Transverse colon (tissue), 4 donors: ENCODE measurements around the gene PRPSAP2. TPM values are rescaled to one million over a fixed set of nuclear protein-coding genes. Genes with fewer than 3 reads are reported as not detected.

Source experiments
- DNase-seq: peaks from one replicate; pipeline ENCODE4 v3.0.0-alpha.2; 2019
- H3K27ac ChIP-seq, 4 donors: fragments of 200-600 bp; sonication (generic); 2 replicates each; pipeline ENCODE4 v1.5.1; 2016 to 2018; ENCODE audit warnings: inconsistent platforms in 4 of 4
- H3K27me3 ChIP-seq: fragments of 200-600 bp; sonication (generic); 2 replicates; pipeline ENCODE4 v1.5.1; 2017; ENCODE audit warnings: inconsistent platforms
- H3K36me3 ChIP-seq, 4 donors: fragments of 200-600 bp; sonication (generic); 2 replicates each; pipeline ENCODE4 v1.5.1; 2017 to 2019; ENCODE audit warnings: inconsistent platforms in 4 of 4
- H3K4me1 ChIP-seq, 4 donors: fragments of 200-600 bp; sonication (generic); 2 replicates each; pipeline ENCODE4 v1.5.1; 2017 to 2020; ENCODE audit warnings: inconsistent platforms in 4 of 4
- H3K4me3 ChIP-seq, 4 donors: fragments of 200-600 bp; sonication (generic); 1 replicate in 1 of 4; 2 replicates in 3 of 4; pipeline versions ENCODE4 v1.5.1 to v1.6.1; 2017 to 2019; ENCODE audit warnings: inconsistent platforms in 4 of 4
- H3K9me3 ChIP-seq, 2 donors: fragments of 200-600 bp; sonication (generic); 2 replicates each; pipeline ENCODE4 v1.5.1; 2017 to 2019; ENCODE audit warnings: inconsistent platforms in 2 of 2
- CTCF ChIP-seq, 5 experiments: fragments of 200-600 bp in 3 of 5; fragments of 450-650 bp in 2 of 5; sonication (generic) in 3 of 5; IDR thresholded peaks; 1 replicate in 2 of 5; 2 replicates in 3 of 5; pipeline ENCODE4 v1.5.1; 2016 to 2017; ENCODE audit warnings: antibody characterized with exemption in 5 of 5, inconsistent platforms in 3 of 5, mild to moderate bottlenecking in 2 of 5, moderate library complexity in 1 of 5
- EP300 ChIP-seq: sonication (generic); formaldehyde crosslinking; IDR thresholded peaks from one replicate; pipeline ENCODE4 v1.6.1; 2017; ENCODE audit warnings: antibody characterized with exemption, low read depth
- POLR2A ChIP-seq: fragments of 450-650 bp; IDR thresholded peaks from one replicate; pipeline ENCODE4 v1.6.1; 2016; ENCODE audit warnings: antibody characterized with exemption, mild to moderate bottlenecking, moderate library complexity
- POLR2AphosphoS5 ChIP-seq, 3 donors: sonication (generic); formaldehyde crosslinking; IDR thresholded peaks; one replicate each; pipeline ENCODE4 v1.6.1; 2016; ENCODE audit warnings: antibody characterized with exemption in 3 of 3
- WGBS, 2 donors: methylation state at CpG; one replicate each; pipeline ENCODE4 v1.1.5; 2018; ENCODE audit warnings: low coverage in 1 of 2; 5-methylcytosine and 5-hydroxymethylcytosine counted together
- in situ Hi-C, 4 donors: fragments of 200-750 bp; cut with MboI; loops; one replicate each; pipeline versions ENCODE4 v1.15.0 to v1.15.1; 2017; ENCODE audit warnings: low sequenced_read_pairs in 3 of 4, low pct_ligation_motif_present in 1 of 4, low pct_unique_long_range_greater_than_20kb in 1 of 4
- intact Hi-C: fragments of 100-400 bp; cut with DNase I; formaldehyde crosslinking; loops from one replicate; pipeline ENCODE4 v1.15.1; 2023; ENCODE audit warnings: low total_unique reads
- total RNA-seq, 4 donors: library from RNA; depleted of rRNA; stranded (reverse); fragments of >200 nt; gene quantifications; one replicate each; pipeline ENCODE4 v1.1.0, GENCODE V29; 2016

PRPSAP2 gene
- total RNA-seq, 4 donors from 2014 or later = 22.4 to 77.0 (median 27.2) TPM

- no peak for DNase-seq
- Histone ChIP-seq H3K4me1 (peaks cover 17 to 42% (median 34%) of the 10 kb centered on the region in 4 donors), H3K27ac (peak overlapping the region in 3 of 4 donors; percentile 80 to 89 (median 83)), H3K9me3 (no peaks in the 10 kb centered on the region), H3K27me3 (no peaks in the 10 kb centered on the region), H3K36me3 (no peaks in the 10 kb centered on the region), H3K4me3 (no peak overlapping the region)
- intact Hi-C loops (no loop called here), in situ Hi-C loops (no loop called here)
- TF ChIP-seq POLR2AphosphoS5 (IDR thresholded peaks at IDR 0.05) (no peak), EP300 (no peak), POLR2A (no peak), CTCF (IDR thresholded peaks at IDR 0.05) (no peak)
- 84% methylated on average over 4 of the region's 4 CpGs; no CpG with 5 or more reads in 1 of the 2 donors for WGBS, 2 donors
Measured at GRCh38 chr17:18968345-18968744, 110.4 kb downstream of the PRPSAP2 start.

GRCh38 chr17:18968945-18969887 lies 111.3 kb downstream of the PRPSAP2 start:
- peak; percentile 91 for DNase-seq
- Histone ChIP-seq H3K27ac (peak overlapping the region; percentile 76 to 89 (median 82)), H3K4me3 (no peak overlapping the region), H3K9me3 (no peaks in the 10 kb centered on the region), H3K36me3 (no peaks in the 10 kb centered on the region), H3K4me1 (peaks cover 17 to 42% (median 34%) of the 10 kb centered on the region in 4 donors), H3K27me3 (no peaks in the 10 kb centered on the region)
- intact Hi-C loops (no loop called here), in situ Hi-C loops (no loop called here)
- TF ChIP-seq EP300 = no peak
- peak; percentile 63 for TF ChIP-seq POLR2A
- peak in 1 of 5 experiments; percentile 12 for TF ChIP-seq CTCF (IDR thresholded peaks at IDR 0.05)
- TF ChIP-seq POLR2AphosphoS5 (IDR thresholded peaks at IDR 0.05) = peak; percentile 50 to 74 (median 56)
- WGBS, 2 donors = 61% methylated on average over 20 of the region's 23 CpGs; no CpG with 5 or more reads in 1 of the 2 donors

- no peak for DNase-seq
- H3K9me3 ChIP-seq = no peaks in the 10 kb centered on the region
- TF ChIP-seq POLR2A (no peak), EP300 (no peak), POLR2AphosphoS5 (IDR thresholded peaks at IDR 0.05) (no peak), CTCF (IDR thresholded peaks at IDR 0.05) (no peak)
- no peak overlapping the region for H3K4me3 ChIP-seq
- no peaks in the 10 kb centered on the region for H3K36me3 ChIP-seq
- 82 to 93% methylated on average over 5 to 21 of the region's 28 CpGs for WGBS, 2 donors
- H3K27me3 ChIP-seq = no peaks in the 10 kb centered on the region
- intact Hi-C loops (no loop called here), in situ Hi-C loops (no loop called here)
- H3K27ac ChIP-seq = peak overlapping the region; percentile 76 to 89 (median 82)
- H3K4me1 ChIP-seq = peaks cover 17 to 53% (median 40%) of the 10 kb centered on the region in 4 donors
Measured at GRCh38 chr17:18970582-18971480, 112.9 kb downstream of the PRPSAP2 start.
